IPS-NIHi11 (cell line): ENCODE data around the gene SH2D7.

Source experiments
- DNase-seq: peaks from one replicate; pipeline ENCODE4 v3.0.0; 2012; ENCODE audit warnings: mixed read lengths, low spot score

The SH2D7 gene

DNA sequence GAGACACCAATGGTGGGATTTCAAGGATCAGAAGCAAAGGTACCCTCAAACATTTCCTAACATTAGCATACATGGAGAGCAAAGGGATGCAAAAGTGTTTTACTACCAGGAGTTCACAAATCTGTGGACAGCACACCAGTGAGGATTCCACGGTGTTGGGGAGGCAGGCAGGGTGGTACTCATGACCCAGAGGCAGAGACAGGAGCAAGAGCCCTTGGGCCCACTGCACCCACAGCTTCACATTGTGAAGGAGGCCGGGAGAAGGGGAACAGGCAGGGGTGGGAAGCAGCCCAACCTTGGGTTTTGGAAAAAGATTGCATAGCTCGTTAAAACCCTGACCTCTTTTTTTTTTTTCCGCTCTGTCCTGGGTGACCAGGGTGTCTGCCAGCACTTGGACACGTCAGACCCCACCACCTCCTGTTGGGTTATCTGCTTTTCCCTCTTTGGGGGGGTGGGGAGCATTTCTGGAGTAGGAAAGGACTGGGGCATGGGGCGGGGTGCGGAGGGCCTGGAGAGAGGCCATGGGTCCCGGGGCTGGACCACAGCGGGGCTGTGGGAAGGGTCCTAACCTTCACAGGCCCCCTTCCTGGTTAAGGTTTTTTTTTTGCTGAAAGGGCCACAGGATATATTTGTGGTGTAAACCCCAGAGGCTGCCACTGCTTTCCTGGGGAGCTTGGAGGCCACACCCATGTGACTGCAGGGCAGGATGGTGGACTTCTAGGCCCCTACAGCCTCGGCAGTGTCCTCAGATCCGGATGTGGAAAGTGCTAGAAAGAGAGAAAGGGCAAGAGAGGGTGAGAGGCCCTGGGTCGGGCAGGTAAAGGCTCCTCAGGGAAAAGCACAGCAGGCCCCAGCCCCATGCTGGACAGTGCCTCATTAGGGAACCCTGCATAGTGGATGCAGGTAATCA lies 12.5 kb downstream of the SH2D7 start:
- DNase-seq = no peak

DNA sequence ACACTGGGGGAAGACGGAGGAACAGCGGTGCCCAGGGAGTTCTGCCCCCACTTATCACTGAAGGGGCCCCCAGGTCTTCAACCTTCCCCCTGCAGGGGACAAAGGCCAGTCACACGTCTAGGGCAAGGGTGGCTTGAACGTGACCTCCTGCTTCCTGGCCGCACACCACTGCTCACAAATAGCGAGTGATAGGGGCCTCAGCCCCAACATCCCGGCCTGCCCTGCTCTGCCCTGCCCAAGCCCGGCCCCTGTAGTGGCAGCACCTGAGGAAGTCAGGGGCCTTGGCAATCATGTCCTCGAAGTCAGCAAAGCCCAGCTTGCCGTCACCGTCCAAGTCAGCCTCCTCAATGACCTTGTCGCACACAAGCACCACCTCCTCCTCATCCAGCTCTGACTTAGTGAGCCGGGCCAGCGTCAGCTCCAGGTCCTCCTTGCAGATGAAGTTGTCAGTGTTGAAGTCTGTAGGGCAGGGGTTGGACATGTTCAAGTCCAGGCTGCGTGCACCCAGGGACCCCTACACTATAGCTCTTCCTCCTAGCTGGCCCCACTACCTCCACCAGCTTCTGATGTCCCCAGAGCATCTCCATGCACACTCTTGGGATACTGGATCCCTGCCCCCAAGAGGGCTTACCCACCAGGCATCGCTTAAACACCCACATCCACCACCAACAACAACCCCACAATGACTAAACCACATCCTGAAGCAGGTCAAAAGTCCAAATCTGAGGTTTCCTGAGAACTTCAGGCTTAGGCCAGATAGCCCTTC lies 13.3 kb downstream of the SH2D7 start:
- no peak for DNase-seq

DNA sequence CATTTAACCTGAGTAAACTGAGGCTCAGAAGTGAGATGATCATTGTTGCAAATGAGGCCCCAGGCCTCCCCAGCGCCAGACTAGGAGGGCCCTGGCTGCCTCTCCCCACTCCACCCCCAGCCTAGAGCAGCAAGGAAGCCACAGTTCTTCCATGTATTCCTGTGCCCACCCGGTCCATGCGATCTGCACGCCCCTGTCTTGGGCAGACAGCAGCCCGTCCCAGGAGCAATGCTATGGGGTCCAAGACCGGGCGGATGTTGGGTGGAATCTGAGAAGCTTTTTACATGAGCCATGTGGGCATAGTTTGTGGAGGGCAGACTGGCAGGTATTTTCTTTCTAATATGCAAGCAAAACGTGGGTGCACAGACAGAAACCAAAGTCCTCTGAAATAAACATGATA lies 15.1 kb downstream of the SH2D7 start:
- DNase-seq = no peak

DNA sequence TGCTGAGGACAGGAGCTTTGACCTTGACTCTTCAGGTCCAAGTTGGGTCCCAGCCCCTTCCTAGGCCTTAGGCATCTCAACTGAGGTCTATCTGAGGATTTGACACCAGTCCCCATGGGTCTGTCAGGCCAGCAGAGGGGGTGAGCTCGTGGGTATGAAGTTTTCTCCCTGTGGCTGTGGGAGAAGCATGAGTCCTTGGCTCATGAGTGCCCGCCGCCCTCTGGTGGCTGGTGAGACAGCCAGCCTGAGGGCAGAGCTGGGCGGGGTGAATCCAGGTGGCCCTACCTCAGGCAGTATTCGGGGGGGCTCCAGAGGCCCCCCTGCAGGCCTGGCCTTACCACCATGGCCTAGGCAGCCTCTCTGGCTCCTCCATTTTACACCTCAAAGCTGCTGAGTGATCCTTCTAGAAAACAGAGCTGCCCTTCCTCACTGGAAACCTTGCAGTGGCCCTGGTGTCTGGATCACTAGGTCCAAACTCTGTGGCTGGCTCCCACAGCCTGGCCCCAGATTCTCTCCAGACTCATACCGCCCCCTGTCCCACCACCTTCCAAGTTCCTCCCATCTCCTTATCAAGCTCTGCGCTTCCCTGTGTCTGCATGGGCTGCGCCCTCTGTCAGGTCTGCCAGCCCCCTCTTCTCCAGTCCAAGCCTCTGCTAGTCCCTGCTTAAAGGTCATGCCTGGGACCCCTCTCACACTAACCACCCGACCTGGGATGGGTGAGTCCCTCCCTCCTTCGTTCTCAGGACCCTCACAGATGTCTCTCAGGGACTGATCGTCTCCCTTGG lies 16.1 kb downstream of the SH2D7 start:
- DNase-seq = peak; percentile 87

DNA sequence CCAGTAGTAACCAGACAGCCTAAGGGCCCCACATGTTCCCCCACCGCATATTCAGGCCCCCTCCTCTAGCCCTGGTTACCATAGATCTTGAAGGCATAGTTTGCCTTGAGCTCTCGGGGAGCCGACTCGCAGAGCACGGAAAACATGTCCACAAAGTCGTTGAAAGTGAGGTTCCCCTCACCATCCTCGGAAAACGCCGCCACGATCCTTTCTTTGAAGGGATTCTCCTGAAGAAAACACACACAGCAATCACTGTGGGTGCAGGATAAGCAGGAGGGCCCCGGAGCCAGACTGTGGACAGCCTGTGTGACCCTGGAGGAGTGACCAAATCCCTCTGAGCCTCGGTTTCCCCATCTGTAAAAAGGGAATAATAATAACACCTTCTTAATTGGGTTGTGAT lies 16.8 kb downstream of the SH2D7 start:
- no peak for DNase-seq

DNA sequence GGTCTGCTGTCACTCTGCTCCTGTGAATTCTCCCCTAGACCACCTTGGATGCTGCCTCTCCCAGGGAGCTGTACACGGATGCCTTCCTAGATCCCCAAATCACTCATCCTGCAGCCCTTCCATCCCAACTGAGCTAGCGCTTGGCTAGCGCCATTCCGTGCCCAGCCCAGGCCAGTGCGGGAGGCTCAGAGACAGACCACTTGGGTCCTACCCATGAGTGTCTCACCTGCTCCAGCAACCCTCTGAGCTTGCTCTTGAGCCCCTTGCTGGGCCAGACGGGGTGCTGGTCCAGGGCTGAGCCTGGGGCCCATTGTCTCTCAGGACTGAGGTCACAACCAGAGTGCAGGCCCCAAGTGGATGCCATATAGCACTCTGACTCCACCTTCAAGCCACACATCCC lies 17.7 kb downstream of the SH2D7 start:
- no peak for DNase-seq

DNA sequence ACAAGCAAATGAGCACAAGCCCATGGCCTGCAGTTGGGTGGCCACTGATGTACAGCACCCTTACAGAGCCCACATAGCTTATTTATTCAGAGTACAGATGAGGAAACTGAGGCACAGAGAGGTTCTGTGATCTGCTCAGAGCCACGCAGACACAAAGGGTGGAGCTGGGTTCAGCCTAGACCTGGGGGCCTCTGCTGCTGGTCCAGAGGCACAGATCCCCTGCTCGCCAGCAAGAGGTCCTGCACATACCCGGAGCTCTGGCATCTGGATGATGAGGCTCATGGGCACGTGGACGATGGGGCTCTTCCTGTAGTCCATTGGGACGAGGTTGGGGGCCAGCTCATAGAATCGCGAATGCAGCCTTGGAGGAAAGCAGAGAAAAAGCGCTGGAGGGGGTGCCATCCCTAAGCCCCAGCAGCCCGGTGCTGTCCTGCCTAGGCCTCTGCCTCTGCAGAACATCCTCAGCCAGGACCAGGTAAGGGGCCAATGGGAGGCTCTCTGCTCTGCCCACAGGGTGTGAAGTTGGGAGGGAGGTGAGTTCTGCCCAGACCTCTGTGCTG lies 18.6 kb downstream of the SH2D7 start:
- no peak for DNase-seq

DNA sequence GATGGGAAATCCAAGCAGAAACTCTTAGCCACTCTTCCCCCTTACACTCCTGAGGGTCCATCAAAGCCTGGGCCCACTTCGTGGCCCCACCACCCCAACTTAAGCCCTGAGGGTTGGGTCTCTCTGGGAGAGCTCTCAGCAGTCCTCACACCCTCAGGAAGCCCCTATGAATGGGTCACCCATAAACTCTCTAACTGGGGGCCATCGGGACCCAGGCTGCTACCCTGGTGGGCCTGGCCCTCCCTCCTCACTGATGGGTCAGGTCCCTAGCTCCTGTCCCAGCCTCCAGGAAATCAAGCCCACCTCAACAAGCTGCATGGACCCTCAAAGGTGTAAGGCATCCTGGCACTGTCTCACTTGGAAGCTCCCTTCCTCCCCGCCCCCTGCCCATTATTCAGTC lies 19.4 kb downstream of the SH2D7 start:
- no peak for DNase-seq

DNA sequence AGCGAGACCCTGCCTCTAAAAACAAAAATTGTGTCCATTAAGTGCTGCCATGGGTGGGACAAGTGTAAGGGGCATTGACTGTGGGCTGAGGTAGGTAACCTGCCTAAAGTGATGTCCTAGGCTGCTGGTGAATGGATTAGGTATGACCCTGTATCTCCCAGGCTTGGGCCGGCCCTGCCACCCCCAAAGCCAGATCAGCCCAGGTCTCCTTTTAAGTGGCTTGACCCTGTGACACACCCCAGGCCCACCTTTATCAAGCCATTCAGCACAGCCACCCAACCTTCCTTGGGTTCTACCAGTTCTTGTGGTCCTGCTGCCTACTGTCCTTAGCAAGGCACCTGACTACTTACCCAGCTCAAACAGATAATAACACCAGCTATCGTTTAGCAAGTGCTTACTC lies 20.2 kb downstream of the SH2D7 start:
- no peak for DNase-seq

DNA sequence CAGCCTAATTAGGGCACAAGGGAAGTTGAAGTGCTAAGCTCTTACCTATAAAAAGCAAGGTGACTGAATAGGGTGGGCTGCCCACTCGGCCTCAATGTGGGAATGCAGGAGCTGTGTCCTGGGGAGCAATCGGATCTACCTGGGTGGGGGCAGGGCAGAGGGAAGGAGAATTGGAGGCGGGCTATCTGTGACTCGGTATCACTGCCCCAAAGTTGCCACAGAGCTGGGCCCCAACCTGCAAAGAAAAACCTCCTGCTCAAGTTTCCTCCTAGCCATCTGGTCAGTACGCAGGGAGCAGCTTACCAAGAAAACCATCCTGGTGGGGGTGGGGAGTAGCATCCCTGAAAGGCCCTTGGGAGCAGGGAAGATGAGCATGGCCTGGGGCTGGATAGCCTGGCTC lies 28.2 kb downstream of the SH2D7 start:
- DNase-seq = no peak

DNA sequence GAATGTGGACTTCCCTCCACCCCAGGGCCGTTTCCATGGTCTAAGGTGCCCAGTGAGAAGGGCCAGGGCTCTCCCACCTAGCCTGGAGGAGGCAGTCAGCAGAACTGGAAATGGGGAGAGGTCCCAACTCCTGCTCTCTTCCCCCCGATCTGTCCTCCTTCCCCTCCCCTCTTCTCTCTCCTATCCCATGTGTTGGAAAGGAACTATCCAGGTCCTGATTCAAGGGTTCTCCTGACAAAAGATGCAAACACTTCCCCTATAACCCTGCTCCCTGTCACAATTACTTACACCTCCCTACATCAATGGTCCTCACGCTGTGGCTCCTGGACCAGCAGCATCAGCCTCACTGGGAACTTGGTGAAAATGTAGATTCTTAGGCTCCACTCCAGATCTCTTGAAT lies 32.9 kb downstream of the SH2D7 start:
- no peak for DNase-seq

DNA sequence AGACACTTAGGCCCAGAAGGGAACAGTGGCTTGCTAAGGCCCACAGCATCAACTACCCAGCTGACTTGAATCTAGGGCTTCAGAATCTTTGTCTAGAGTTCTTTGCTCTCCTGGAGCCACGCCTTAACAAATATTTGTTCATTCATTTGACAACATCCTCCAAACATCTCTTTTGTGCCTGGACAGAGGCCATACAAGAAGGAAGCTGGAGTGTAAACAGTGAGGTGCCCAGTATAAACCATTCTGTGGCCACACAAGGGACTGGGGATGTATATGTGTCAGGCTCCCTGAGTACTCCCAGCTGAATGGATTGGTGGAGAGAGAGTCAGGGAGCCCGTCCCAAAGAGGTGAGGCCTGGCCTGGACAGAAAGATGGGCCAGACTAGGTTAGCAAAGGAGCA lies 35.5 kb downstream of the SH2D7 start:
- DNase-seq = no peak

DNA sequence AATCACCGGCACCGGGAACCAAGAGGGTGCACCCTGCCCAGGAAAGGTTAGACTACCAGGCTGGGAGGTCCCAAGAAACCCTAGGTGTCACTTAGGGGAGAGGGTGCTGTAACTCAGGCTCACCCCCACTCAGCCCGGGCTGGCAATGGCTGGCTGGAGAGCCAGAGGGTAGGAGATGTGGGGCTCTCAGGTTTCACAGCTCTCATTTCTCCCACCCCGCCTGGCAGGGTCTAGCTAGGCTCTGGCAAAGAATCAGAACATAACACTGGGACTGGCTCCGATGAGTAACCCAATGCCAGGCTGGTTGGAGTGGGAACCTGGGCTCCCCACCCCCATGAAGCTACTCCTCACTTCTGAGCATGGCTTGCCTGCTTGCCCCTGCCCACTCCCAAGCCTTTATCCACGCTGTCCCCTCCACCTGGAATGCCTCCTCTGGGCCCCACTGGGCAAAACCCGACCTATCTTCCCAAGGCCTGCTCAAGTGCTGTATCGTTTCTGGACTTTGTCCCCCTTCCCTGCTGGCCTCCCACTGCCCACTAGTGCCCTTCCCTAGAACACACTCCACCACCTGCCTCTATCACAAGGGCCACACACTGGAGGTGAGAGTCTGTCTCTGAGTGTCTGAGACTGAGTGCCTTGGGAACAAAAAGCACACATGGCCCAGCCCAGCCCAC lies 36.9 kb downstream of the SH2D7 start:
- peak; percentile 58 for DNase-seq

DNA sequence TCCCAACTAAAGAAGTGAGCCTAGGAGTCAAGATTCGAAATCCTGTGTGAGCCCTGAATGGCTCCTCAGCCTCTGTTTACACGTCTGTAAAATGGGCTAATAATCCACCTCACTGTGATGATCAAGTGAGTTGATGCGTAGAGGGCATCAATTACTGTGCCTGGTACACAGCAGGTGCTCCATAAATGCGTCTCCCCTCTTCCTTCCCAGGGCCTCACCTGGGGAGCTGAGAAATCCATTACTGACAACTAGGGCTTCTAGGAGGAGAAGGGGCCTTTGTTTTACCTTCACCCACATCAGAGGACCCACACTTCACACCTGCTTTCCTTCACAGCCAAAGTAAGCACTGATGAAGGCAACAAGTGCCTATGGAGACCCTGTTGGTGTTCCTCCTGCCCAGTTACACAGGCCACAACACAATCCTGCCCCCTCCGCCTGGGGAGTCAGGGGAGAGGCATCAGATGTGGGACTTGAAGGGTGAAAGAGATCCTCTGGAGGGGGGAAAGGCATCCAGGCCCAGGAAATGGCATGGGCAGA lies 37.5 kb downstream of the SH2D7 start:
- DNase-seq = no peak

DNA sequence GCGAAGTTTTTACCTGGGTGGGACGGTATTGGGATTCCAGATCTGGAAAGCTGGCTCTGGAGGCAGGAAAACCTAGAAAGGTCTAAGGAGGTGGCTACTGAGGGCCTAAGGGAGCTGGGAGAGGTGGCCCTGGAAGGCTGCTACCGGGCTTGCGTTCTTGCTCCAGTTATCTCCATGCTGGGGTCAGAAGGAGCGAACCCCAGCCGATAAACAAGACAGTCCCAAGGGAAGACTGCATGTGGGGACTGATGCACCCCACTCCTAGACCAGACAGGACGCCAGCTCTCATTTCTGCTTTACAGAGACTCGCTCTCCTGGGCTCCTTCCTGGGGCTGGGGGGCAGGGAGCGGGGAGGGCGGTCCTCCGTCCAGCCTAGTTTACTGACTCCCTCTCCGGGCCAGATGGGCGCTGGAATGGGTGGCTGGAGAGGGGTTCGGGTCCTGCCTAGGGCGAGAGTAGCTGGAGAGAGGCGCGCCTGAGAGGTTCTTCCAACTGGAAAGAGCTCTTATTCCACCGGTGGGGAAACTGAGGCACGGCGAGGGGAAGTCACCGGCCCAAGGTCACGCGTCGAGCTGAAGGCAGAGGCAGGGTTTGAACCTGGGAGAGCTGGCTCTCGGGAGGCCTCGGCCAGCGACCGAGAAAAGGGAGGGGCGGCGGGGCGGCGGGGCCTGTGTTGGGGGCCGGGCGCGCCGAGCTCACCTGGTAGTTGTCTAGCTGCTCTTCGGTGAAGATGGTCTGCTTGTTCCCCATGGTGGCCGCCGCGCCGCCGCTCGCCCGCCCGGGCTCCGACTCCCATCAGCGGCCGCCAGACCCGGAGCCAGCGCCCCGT lies 38.3 kb downstream of the SH2D7 start:
- peak; percentile 25 for DNase-seq

DNA sequence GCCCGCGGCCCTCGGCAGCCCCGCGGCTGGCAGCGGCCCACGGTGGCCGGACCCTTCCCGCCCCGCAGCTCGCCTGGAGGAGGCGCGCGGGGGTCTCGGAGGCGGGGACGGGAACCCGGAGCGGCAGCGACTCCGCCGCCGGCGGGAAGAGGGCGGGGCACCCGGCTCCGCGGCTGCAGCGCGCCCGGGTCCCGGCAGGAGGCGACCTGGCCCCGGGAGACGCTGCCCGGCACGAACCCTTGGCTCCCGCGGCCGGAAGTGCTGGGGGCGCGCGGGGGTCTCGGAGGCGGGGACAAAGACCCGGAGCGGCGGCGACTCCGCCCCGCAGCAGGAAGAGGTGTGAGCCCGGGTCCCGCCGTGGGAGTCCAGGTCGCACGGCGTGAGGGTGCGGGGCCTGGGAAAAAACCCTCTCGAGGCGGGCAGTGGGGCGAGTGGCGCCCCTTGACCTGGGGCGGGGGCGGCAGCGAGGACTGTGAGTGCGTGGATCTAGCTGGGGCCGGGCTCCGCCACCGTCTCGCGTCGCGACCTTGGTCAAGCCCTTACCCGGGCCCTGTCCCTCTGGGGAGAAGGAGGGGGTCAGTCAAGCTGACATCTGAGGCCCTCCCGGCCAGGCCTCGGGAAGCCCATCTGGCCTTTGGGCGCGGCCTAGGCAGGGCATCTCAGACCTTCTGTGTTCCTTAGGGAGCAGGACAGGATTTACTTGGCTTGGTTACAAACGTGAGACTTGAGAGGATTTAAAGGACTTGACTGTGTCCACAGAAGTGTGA lies 39.1 kb downstream of the SH2D7 start, which contains the start of gene CIB2:
TSS of gene CIB2 (minus strand) at position 151 of the 767 bp plus-strand sequence. CDS start 230 bp downstream, outside the sequence.
- DNase-seq = peak; percentile 99

DNA sequence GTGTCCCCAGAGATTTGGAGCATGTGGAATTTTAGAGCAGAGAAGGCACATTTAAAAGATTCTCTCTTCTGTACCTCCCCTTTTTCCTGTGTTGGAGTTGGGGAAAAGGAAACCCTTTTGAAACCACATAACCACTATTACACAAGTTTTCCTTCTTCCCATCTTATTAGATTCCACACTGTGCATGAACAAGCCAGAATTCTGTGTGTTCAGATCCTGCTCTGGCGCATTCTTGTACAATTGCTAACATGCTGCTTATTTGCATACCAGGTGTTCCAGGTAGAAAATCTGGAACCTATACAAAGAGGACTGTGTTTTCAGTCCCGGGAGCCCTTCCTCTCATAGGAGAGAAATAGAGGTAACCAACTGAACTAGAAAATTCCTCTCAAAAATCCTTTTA lies 41.4 kb downstream of the SH2D7 start:
- no peak for DNase-seq

DNA sequence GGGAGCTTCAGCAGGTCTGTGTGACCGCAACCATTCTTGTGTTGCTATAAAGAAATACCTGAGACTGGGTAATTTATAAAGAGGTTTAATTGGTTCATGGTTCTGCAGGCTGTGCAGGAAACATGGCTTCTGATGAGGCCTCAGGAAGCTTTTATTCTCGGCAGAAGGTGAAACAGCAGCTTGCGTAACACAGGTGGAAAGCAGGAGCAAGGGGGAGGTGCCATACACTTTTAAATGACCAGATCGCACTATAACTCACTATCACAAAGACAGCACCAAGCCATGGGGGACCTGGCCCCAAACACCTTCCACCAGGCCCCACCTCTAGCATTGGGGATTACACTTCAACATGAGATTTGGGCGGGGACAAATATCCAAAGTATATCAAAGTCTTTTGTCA lies 47.2 kb downstream of the SH2D7 start:
- DNase-seq = no peak

DNA sequence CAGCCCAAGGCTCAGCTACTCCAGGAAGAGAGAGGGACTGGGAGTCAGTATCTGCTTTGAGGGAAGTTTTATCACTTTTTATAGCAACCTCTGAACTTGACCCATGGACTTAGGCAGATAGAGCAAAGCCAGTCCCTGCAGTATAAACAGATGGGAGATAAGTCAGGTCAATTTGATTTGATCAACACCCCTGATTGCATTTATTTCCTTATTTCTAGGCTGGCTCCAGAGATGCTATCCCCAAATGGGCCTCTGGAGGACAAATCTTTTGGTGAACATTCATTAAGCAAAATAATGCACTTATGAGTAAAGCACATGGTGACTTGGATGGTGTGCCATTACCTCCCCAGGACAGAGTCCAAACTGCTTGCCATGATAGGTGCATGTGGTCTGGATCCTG lies 47.9 kb downstream of the SH2D7 start:
- DNase-seq = no peak

DNA sequence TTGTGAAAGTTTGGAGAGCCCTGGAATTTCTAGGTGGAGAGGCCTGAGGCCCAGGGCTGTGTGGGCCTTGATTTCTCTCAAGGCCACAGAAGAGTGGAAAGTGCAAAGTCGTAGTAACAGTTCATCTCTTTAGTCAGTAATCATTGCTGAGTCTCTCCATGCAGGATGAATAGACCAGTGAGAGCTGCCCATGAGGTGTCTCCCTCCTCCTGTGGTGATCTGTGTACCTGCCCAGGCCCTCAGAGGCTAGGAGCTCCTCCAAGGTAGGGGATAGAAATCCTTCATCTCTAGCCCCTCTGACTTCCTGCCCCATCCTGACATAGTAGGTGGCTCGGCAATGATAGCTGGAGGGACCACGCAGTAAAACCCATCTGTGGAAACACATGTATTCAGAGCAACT lies 50.0 kb downstream of the SH2D7 start:
- no peak for DNase-seq
